Measurements from ENCODE around the gene CCHCR1.

The CCHCR1 gene

DNA sequence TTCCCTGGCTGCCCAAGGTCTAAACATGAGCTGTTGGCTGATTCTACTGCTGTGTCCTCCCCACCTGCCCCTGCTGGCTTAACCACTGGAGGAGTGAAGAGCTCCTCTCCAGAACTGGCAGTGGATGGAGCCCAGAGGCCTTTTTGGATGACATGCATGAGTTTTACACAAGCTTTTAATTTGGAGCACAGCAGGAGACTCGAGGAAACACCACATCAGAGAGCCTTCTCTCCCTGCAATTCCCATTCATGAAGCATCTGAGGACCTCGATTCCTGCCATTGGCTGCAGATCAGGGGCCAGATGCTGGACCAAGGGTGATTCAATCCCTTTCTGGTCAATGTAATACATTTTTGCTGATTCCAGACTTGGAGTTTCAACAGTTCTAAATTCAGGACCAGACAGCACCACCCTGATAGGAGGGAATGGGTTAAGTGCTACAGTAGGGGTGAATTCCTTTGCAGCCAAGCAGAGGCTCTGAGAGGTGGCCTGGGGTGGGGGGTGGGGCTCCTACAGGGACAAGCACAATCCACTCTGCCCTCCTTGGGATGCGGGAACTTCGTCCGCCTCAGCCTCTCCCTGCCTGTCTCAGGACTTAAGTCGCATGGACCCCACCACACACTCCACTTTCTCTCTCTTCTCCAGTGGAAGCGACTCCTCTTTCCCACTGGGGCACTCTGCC, 43.6 kb downstream of the CCHCR1 start:
- no peak for DNase-seq (ENCODE audit: insufficient read length, low spot score)
- FAIRE-seq: no peak

GRCh38 chr6:31112478-31112877, 45.1 kb downstream of the CCHCR1 start, which contains the start of gene C6orf15:
Gene C6orf15 (minus strand): TSS chr6:31112575. CDS start chr6:31112555, 20 bp downstream.
- FAIRE-seq: no peak
- no peak for DNase-seq (ENCODE audit: insufficient read length, low spot score)

- FAIRE-seq (no peak), DNase-seq (ENCODE audit: insufficient read length, low spot score) (no peak)
Observed at GRCh38 chr6:31111712-31112111, 45.9 kb downstream of the CCHCR1 start.

DNA sequence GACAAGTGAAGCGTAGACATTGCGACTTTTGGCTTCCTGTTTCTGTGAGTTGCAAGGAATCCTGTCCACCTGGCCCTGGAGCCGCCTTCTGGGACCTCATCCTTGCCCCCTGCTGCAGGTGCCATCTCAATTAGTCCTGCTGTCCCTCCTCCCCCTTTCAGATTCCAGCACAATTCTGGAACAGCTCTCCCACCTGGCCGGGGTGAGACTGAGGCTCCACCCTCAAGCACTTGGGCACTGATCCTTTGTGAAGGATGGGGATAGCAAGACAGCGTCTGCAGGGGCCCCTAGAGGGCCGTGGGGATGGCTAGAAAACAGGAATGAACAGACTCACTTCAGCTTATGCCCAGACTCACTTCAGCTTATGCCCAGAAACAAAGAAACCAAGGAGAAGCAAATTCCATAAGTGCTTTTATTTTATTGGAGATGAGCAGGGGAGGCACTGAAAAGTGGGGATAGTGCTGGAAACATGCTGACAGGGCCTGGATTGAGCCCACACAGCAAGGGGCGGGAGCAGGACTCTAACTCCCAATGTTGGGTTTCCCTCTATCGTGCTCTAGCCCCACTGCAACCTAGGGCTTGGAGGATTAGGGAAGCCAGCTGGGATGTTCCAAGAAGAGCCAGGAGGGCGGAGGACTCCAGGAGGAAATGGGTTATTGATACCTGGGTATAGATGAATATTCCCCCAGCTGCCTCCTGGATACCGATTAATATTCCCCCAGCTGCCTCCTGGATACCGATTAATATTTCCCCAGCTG, 46.6 kb downstream of the CCHCR1 start:
- FAIRE-seq: no peak
- DNase-seq (ENCODE audit: insufficient read length, low spot score): no peak

DNA sequence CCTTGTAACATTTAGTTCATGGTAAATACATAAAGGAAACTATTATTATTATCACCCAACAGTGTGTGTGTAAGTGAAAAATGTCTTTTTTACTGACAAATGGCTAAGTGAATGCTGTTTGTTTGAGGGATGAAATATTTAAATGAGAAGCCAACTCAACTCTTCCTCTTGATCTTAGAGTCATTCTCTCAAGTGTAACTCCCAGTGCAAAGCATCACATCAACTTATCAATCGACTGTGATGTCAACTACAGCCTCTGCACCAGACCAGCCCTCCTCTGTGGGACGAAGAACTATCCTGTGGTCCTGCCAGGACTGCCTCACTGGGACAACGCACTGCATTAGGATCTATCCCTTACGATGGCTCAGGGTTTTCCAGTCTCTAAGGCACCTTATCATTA, 50.5 kb downstream of the CCHCR1 start:
- DNase-seq (ENCODE audit: insufficient read length, low spot score) (no peak), FAIRE-seq (no peak)

- DNase-seq (ENCODE audit: insufficient read length, low spot score) (no peak), FAIRE-seq (no peak)
Observed at GRCh38 chr6:31103136-31103535, 54.5 kb downstream of the CCHCR1 start.

- FAIRE-seq: no peak
Observed at GRCh38 chr6:31098449-31098938, 59.1 kb downstream of the CCHCR1 start.

DNA sequence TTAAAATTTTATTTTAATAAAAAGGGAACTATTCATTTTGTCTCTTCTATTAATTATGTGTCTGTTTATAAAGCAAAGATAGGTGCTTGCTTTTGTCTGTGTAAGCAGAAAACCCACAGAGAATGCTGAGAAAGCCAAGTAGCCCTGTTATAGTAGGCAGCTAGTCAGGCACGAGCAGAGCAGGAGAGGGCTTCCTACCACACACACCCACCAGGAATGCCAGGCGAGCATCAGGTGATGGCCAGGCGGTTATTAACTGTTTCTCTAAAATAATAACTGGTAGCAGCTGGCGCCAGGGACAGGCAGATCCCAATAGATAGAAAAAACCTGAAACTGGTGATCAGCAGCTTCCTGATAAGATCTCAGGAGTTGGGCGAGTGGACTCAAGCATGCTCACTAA, 60.9 kb downstream of the CCHCR1 start:
- FAIRE-seq: no peak

More at GRCh38 chr6:31098449-31098938, 59.1 kb downstream of the CCHCR1 start:
- DNase-seq (ENCODE audit: insufficient read length, low spot score): no peak

DNA sequence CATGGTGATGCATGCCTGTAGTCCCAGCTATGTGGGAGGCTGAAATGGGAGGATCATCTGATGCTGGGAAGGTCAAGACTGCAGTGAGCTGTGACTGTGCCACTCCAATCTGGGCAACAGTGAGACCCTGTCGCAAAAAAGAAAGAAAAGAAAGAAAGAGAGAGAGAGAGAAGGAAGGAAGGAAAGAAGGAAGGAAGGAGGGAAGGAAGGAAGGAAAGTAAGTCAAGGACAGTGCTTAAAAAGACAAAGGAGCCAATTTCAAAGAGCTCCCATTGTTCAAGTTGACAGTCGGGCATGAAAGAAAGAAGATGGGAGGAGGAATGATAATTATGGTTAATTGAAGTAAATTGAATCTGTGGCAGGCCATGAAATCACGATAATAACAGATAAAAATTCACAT, 61.4 kb downstream of the CCHCR1 start:
- FAIRE-seq (no peak), DNase-seq (ENCODE audit: insufficient read length, low spot score) (no peak)

More for the DNA sequence above, 60.9 kb downstream of the CCHCR1 start:
- DNase-seq (ENCODE audit: insufficient read length, low spot score): no peak

GRCh38 chr6:31094389-31094881, 63.2 kb downstream of the CCHCR1 start:
- DNase-seq (ENCODE audit: insufficient read length, low spot score) (no peak), FAIRE-seq (no peak)

GRCh38 chr6:31092769-31093505, 64.7 kb downstream of the CCHCR1 start:
- DNase-seq (ENCODE audit: insufficient read length, low spot score) (no peak), FAIRE-seq (no peak)

All from GM19239 (cell line).